Panc1 (cell line): ENCODE data around the gene NCK2. TPM values are rescaled to one million over a fixed set of nuclear protein-coding genes. Genes with fewer than 3 reads are reported as not detected.

Experiments
- ATAC-seq: fragments of 200-7000 bp; cut with Tn5 transposase; 2 replicates; pipeline ENCODE4 v1.9.1; 2020; ENCODE audit warnings: mild to moderate bottlenecking, moderate library complexity
- BruUV-seq: library from RNA; stranded (reverse); fragments of 400-500 nt; replicated peaks from 2 replicates; lab custom pipeline; 2021; lab: Mats Ljungman, UMichigan
- CTCF ChIA-PET: fragments of 300-600 bp; sonication (Branson Sonifier 250); formaldehyde crosslinking; loops from one replicate; lab custom pipeline; 2022; ENCODE audit warnings: antibody characterized with exemption; lab: Charles Lee
- POLR2A ChIA-PET: fragments of 300-600 bp; sonication (Branson Sonifier 250); formaldehyde crosslinking; loops from one replicate; lab custom pipeline; 2022; ENCODE audit warnings: antibody characterized with exemption; lab: Charles Lee
- DNase-seq: peaks from one replicate; pipeline ENCODE4 v3.0.0-alpha.2; 2010; ENCODE audit warnings: low read depth, low spot score
- H3K27ac ChIP-seq: 2 replicates; pipeline ENCODE4 v1.5.1; 2011; ENCODE audit warnings: mild to moderate bottlenecking, low read length, inconsistent platforms
- H3K27me3 ChIP-seq: fragments of 200-500 bp; sonication (Bioruptor generic); 2 replicates; pipeline ENCODE4 v1.6.0; 2014; ENCODE audit warnings: low read length, inconsistent platforms; ENCODE audit not compliant: control insufficient read depth, insufficient read depth
- H3K36me3 ChIP-seq: fragments of 200-500 bp; sonication (Bioruptor generic); 2 replicates; pipeline ENCODE4 v1.5.1; 2014; ENCODE audit warnings: inconsistent platforms, mild to moderate bottlenecking, low read length, moderate library complexity; ENCODE audit not compliant: control insufficient read depth, insufficient read depth
- H3K4me1 ChIP-seq: 2 replicates; pipeline ENCODE4 v1.5.1; 2011; ENCODE audit warnings: inconsistent platforms, mild to moderate bottlenecking, low read length, moderate library complexity; ENCODE audit not compliant: control insufficient read depth, insufficient read depth
- H3K4me3 ChIP-seq, 2 experiments: 2 replicates each; pipeline ENCODE4 v1.5.1; 2011 to 2012; ENCODE audit warnings: low read depth in 2 of 2, low read length in 2 of 2, mild to moderate bottlenecking in 2 of 2, inconsistent platforms in 1 of 2, moderate library complexity in 1 of 2
- H3K9me3 ChIP-seq: fragments of 200-500 bp; sonication (Bioruptor generic); 2 replicates; pipeline ENCODE4 v1.5.1; 2014; ENCODE audit warnings: low read depth, mild to moderate bottlenecking, inconsistent platforms, low read length, moderate library complexity; ENCODE audit not compliant: control insufficient read depth, insufficient read depth
- CTCF ChIP-seq: fragments of 450-650 bp; IDR thresholded peaks from 2 replicates; pipeline ENCODE4 v1.5.1; 2017; ENCODE audit warnings: mild to moderate bottlenecking
- POLR2AphosphoS5 ChIP-seq: IDR thresholded peaks from 2 replicates; pipeline ENCODE4 v1.6.1; 2012; ENCODE audit warnings: mild to moderate bottlenecking, low read depth, low read length, moderate library complexity
- REST ChIP-seq, 2 experiments: IDR thresholded peaks; 2 replicates each; pipeline ENCODE4 v1.6.1; 2011 to 2012; ENCODE audit warnings: low read depth in 2 of 2, control low read depth in 1 of 2, low read length in 1 of 2, mild to moderate bottlenecking in 1 of 2, moderate library complexity in 1 of 2; ENCODE audit not compliant: insufficient read depth in 1 of 2
- SIN3A ChIP-seq: IDR thresholded peaks from 2 replicates; pipeline ENCODE4 v1.6.1; 2012; ENCODE audit warnings: low read depth, mild to moderate bottlenecking, low read length, moderate library complexity, borderline replicate concordance; ENCODE audit not compliant: insufficient read depth
- TCF7L2 ChIP-seq: IDR thresholded peaks from 2 replicates; pipeline ENCODE4 v1.6.1; 2011; ENCODE audit warnings: mild to moderate bottlenecking, low read depth, low read length, inconsistent platforms
- in situ Hi-C: cut with HindIII; loops from 2 replicates; pipeline ENCODE4 v1.10.0; 2016; ENCODE audit warnings: low sequenced_read_pairs, low pct_unique_long_range_greater_than_20kb
- intact Hi-C: fragments of 100-400 bp; cut with micrococcal nuclease; formaldehyde crosslinking; loops from one replicate; pipeline ENCODE4 v1.10.0; 2022; ENCODE audit not compliant: unreplicated experiment
- total RNA-seq: library from RNA; stranded (reverse); gene quantifications from one replicate; pipeline ENCODE4 v1.2.1, GENCODE V29; 2021; ENCODE audit not compliant: unreplicated experiment

NCK2 gene
- total RNA-seq, 1 experiment from 2014 or later = 60.7 TPM

GRCh38 chr2:105934467-105934866, 189.8 kb downstream of the NCK2 start:
- Histone ChIP-seq H3K27me3 (no peaks in the 10 kb centered on the region), H3K9me3 (no peaks in the 10 kb centered on the region), H3K4me1 (no peaks in the 10 kb centered on the region), H3K4me3 (peak overlapping the region in 1 of 2 experiments; percentile 11; a peak in 1 of 4 replicates), H3K36me3 (no peaks in the 10 kb centered on the region), H3K27ac (no peak overlapping the region)
- DNase-seq = no peak
- in situ Hi-C loops (no loop called here), intact Hi-C loops (no loop called here)
- TF ChIP-seq CTCF (no peak), REST (IDR thresholded peaks at IDR 0.05; ENCODE audit: insufficient read depth in 1 of 2, low read depth in 2 of 2, low read length in 1 of 2) (no peak), SIN3A (no peak), POLR2AphosphoS5 (no peak), TCF7L2 (peak; percentile 76; the same call in 1 of the 2 replicates)
- 0 out of 2 replicates have a peak, but pooled peaks have one; percentile 56 for ATAC-seq
- no TSS peak for BruUV-seq
- ChIA-PET POLR2A (no interaction called here), CTCF (no interaction called here)

GRCh38 chr2:105935063-105935462, 190.4 kb downstream of the NCK2 start:
- no peaks in the 10 kb centered on the region for H3K4me1 ChIP-seq
- in situ Hi-C loops (no loop called here), intact Hi-C loops (no loop called here)
- ATAC-seq (no peak), DNase-seq (no peak)
- CTCF ChIA-PET = no interaction called here
- H3K9me3 ChIP-seq = no peaks in the 10 kb centered on the region
- POLR2A ChIA-PET = no interaction called here
- H3K27me3 ChIP-seq = no peaks in the 10 kb centered on the region
- H3K27ac ChIP-seq = no peak overlapping the region
- no peak for TF ChIP-seq SIN3A
- TF ChIP-seq POLR2AphosphoS5 = no peak
- TF ChIP-seq TCF7L2 = no peak
- no peak for TF ChIP-seq CTCF
- no peak for TF ChIP-seq REST (IDR thresholded peaks at IDR 0.05; ENCODE audit: insufficient read depth in 1 of 2, low read depth in 2 of 2, low read length in 1 of 2)
- no peaks in the 10 kb centered on the region for H3K36me3 ChIP-seq
- BruUV-seq = no TSS peak
- H3K4me3 ChIP-seq = no peak overlapping the region
